A673 (cell line): ENCODE data around the gene C10orf143. TPM values are rescaled to one million over a fixed set of nuclear protein-coding genes. Genes with fewer than 3 reads are reported as not detected.

Experiments used
- BruUV-seq: library from RNA; stranded (reverse); fragments of 400-500 nt; replicated peaks from 2 replicates; lab custom pipeline; 2021; lab: Mats Ljungman, UMichigan
- CTCF ChIA-PET: fragments of 300-600 bp; sonication (Branson Sonifier 250); formaldehyde crosslinking; loops from one replicate; lab custom pipeline; 2022; ENCODE audit warnings: antibody characterized with exemption; lab: Charles Lee
- POLR2A ChIA-PET: fragments of 300-600 bp; sonication (Branson Sonifier 250); formaldehyde crosslinking; loops from one replicate; lab custom pipeline; 2022; ENCODE audit warnings: antibody characterized with exemption; ENCODE audit not compliant: low non-redundant PET; lab: Charles Lee
- DNase-seq: peaks from one replicate; pipeline ENCODE4 v3.0.0-alpha.2; 2015; ENCODE audit warnings: low spot score
- H3K27ac ChIP-seq: fragments of 200-600 bp; sonication (generic); 2 replicates; pipeline ENCODE4 v1.5.1; 2016; ENCODE audit warnings: mixed run types, low read depth, mild to moderate bottlenecking, mixed read lengths, antibody characterized with exemption, low read length; ENCODE audit not compliant: poor library complexity, severe bottlenecking
- H3K27me3 ChIP-seq: fragments of 200-600 bp; sonication (generic); replicated peaks from 2 replicates; pipeline ENCODE4 v1.6.1; 2017; ENCODE audit warnings: mixed run types, low read depth, mild to moderate bottlenecking, mixed read lengths, antibody characterized with exemption, low read length; ENCODE audit not compliant: insufficient read depth, poor library complexity
- H3K36me3 ChIP-seq: fragments of 200-600 bp; sonication (generic); 2 replicates; pipeline ENCODE4 v1.6.1; 2016; ENCODE audit warnings: mixed run types, mild to moderate bottlenecking, mixed read lengths, antibody characterized with exemption, low read length; ENCODE audit not compliant: insufficient read depth, poor library complexity, severe bottlenecking
- H3K4me1 ChIP-seq: fragments of 200-600 bp; sonication (generic); 2 replicates; pipeline ENCODE4 v1.6.1; 2017; ENCODE audit warnings: mixed run types, mild to moderate bottlenecking, mixed read lengths, antibody characterized with exemption, low read length; ENCODE audit not compliant: insufficient read depth, poor library complexity, severe bottlenecking
- H3K4me3 ChIP-seq: fragments of 200-600 bp; sonication (generic); 2 replicates; pipeline ENCODE4 v1.5.1; 2016; ENCODE audit warnings: low read depth, mixed run types, mild to moderate bottlenecking, mixed read lengths, low read length; ENCODE audit not compliant: poor library complexity, severe bottlenecking
- H3K9me3 ChIP-seq: fragments of 200-600 bp; sonication (generic); 2 replicates; pipeline ENCODE4 v1.6.1; 2016; ENCODE audit warnings: mixed run types, low read depth, mild to moderate bottlenecking, mixed read lengths, antibody characterized with exemption, low read length; ENCODE audit not compliant: poor library complexity, severe bottlenecking
- EZH2 ChIP-seq: fragments of 200-600 bp; sonication (generic); IDR thresholded peaks from 2 replicates; pipeline ENCODE4 v1.6.1; 2017; ENCODE audit warnings: borderline replicate concordance, low read depth, mild to moderate bottlenecking, mixed read lengths, antibody characterized with exemption, low read length; ENCODE audit not compliant: poor library complexity, severe bottlenecking
- intact Hi-C: fragments of 100-400 bp; cut with micrococcal nuclease; formaldehyde crosslinking; loops from one replicate; pipeline ENCODE4 v1.10.0; 2022; ENCODE audit not compliant: unreplicated experiment
- total RNA-seq: library from RNA; stranded (reverse); gene quantifications from 2 replicates; pipeline ENCODE4 v1.2.3, GENCODE V29; 2021
- TF ChIP-seq, protein P1 (sequence below): fragments of 300-800, 200-600 bp; sonication (generic); conservative IDR thresholded peaks from 2 replicates; pipeline ENCODE4 v1.5.1; 2017; ENCODE audit warnings: low read depth, mild to moderate bottlenecking, antibody characterized with exemption, low read length, moderate library complexity, mixed read lengths

Gene C10orf143
- total RNA-seq, 1 experiment from 2014 or later = 1.8 TPM

DNA sequence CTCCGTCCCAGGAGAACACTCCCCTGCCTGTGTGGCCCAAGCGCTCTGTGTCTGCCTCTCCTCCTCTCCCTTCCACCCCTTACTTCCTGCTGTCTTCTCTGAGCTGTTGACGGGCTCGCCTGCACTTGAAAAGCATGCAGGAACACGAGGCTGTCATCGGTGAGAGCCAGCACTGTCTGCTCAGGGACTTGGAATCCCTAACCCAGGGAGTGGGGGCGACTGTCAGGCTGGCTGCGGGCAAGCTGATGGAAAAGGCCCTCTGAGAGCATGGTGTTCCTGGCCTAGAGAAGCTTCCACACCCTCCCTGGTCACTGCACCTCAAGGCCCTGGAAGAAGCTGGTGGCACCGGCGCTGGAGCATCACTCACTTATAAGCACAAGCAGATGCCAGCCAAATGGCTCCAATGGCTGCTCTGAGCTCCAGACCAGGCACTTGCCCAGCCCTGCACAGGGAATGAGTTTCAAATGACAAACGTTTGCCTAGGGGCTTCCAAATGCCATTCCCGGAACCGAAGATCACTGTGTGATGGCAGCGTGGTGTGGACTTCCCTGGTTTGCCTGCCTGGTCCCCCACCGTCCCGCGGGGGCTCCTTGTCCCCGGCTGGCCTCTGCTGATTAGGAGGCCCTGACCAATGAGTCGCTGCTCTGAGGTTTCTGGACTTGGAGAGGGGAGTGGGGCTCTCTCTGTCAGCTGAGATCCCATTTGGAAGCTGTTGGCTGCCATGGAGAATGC is 89.8 kb downstream of the C10orf143 start:
- POLR2A ChIA-PET = no interaction called here
- DNase-seq = no peak
- BruUV-seq = no TSS peak
- Histone ChIP-seq H3K4me1 (no peaks in the 10 kb centered on the region), H3K36me3 (no peaks in the 10 kb centered on the region), H3K27ac (no peak overlapping the region), H3K4me3 (no peak overlapping the region), H3K9me3 (no peaks in the 10 kb centered on the region), H3K27me3 (no peaks in the 10 kb centered on the region)
- TF ChIP-seq, protein P1, sequence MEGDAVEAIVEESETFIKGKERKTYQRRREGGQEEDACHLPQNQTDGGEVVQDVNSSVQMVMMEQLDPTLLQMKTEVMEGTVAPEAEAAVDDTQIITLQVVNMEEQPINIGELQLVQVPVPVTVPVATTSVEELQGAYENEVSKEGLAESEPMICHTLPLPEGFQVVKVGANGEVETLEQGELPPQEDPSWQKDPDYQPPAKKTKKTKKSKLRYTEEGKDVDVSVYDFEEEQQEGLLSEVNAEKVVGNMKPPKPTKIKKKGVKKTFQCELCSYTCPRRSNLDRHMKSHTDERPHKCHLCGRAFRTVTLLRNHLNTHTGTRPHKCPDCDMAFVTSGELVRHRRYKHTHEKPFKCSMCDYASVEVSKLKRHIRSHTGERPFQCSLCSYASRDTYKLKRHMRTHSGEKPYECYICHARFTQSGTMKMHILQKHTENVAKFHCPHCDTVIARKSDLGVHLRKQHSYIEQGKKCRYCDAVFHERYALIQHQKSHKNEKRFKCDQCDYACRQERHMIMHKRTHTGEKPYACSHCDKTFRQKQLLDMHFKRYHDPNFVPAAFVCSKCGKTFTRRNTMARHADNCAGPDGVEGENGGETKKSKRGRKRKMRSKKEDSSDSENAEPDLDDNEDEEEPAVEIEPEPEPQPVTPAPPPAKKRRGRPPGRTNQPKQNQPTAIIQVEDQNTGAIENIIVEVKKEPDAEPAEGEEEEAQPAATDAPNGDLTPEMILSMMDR = no peak
- no peak for TF ChIP-seq EZH2
- CTCF ChIA-PET = interaction anchor here (0.5 kb wide), 1 partner anchor 89 kb away, joined by 3 read pairs; no protein-coding TSS in a partner anchor
- intact Hi-C loops = no loop called here

DNA sequence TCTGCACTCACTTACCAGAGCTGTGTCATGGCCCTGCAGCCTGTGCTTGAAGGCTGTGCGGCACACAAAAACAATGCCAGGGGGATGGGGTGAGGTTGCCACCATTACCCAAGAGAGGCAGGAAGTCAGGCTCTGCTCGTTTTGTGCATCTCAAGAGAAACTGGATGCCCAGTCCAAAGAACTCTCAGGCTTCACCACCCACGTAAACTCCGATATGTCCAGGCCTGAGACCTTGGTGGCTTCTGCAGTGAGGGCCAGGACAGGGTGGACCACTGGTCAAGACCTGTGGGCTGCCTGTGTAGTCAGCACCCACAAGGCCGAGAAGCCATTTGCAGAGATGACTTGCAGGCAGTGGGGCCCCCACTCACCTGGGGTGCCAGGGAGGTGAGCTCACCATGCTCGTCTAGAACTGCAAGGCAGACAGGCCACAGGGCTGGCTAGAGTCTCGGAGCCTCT is 91.9 kb downstream of the C10orf143 start:
- Histone ChIP-seq H3K9me3 (no peaks in the 10 kb centered on the region), H3K4me3 (no peak overlapping the region), H3K36me3 (no peaks in the 10 kb centered on the region), H3K4me1 (no peaks in the 10 kb centered on the region), H3K27ac (no peak overlapping the region), H3K27me3 (no peaks in the 10 kb centered on the region)
- DNase-seq = no peak
- ChIA-PET CTCF (no interaction called here), POLR2A (no interaction called here)
- intact Hi-C loops = no loop called here
- TF ChIP-seq EZH2 = no peak
- TF ChIP-seq, protein P1 = no peak
- no TSS peak for BruUV-seq

DNA sequence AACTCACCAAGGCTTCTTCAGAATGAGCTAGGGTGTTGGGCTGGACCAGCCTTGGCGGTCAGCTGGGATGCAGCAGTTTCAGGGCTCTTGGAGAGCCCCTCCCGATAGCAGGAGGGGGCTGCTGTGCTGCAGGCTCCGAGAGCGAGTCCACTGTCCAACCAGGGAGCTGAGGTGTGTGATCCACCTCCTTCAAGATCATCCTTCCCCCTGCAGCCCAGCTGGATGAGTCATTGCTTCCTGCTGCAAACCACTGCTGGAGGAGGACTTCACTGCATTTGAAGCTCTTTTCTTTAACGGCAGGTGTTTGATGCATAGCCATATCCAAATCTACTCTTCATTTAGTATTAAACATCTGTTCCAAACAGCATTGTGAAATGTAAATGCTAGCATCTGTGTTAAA is 92.4 kb downstream of the C10orf143 start:
- intact Hi-C loops = no loop called here
- H3K36me3 ChIP-seq = no peaks in the 10 kb centered on the region
- H3K27ac ChIP-seq = no peak overlapping the region
- peak; percentile 14 for DNase-seq
- TF ChIP-seq EZH2 = no peak
- TF ChIP-seq, protein P1 = no peak
- no peaks in the 10 kb centered on the region for H3K27me3 ChIP-seq
- no peaks in the 10 kb centered on the region for H3K9me3 ChIP-seq
- BruUV-seq = no TSS peak
- H3K4me1 ChIP-seq = no peaks in the 10 kb centered on the region
- no peak overlapping the region for H3K4me3 ChIP-seq
- ChIA-PET POLR2A (no interaction called here), CTCF (no interaction called here)
